Mononuclear cell (primary cell): ENCODE results near the gene AK9. TPM values are rescaled to one million over a fixed set of nuclear protein-coding genes. Genes with fewer than 3 reads are reported as not detected.

ENCODE experiments used
- H3K27me3 ChIP-seq: 2 replicates; pipeline ENCODE4 v1.6.0; 2011; ENCODE audit warnings: low read length, control low read depth; ENCODE audit not compliant: insufficient read depth
- H3K4me1 ChIP-seq: 2 replicates; pipeline ENCODE4 v1.5.1; 2011; ENCODE audit warnings: mild to moderate bottlenecking, low read length, control low read depth; ENCODE audit not compliant: insufficient read depth
- H3K4me3 ChIP-seq: 2 replicates; pipeline ENCODE4 v1.5.1; 2011; ENCODE audit warnings: mild to moderate bottlenecking, low read length, moderate library complexity
- H3K9me3 ChIP-seq: 2 replicates; pipeline ENCODE4 v1.5.1; 2011; ENCODE audit warnings: low read depth, mild to moderate bottlenecking, control low read depth, low read length
- total RNA-seq: library from RNA; depleted of rRNA; stranded (reverse); fragments of >200 nt; gene quantifications from one replicate; pipeline ENCODE4 v1.2.3, GENCODE V29; 2012

Gene AK9
- total RNA-seq, 1 donor: 8.8 TPM

GRCh38 chr6:109449064-109449794 is 241.8 kb downstream of the AK9 start:
- H3K27me3 ChIP-seq: no peaks in the 10 kb centered on the region
- H3K9me3 ChIP-seq: no peaks in the 10 kb centered on the region
- no peak overlapping the region for H3K4me3 ChIP-seq
- peaks cover 38% of the 10 kb centered on the region for H3K4me1 ChIP-seq

- Histone ChIP-seq H3K4me1 (peaks cover 32% of the 10 kb centered on the region), H3K4me3 (no peak overlapping the region), H3K27me3 (no peaks in the 10 kb centered on the region), H3K9me3 (no peaks in the 10 kb centered on the region)
Observed at GRCh38 chr6:109448615-109449014, 242.4 kb downstream of the AK9 start.

- no peaks in the 10 kb centered on the region for H3K27me3 ChIP-seq
- H3K4me1 ChIP-seq: peaks cover 26% of the 10 kb centered on the region
- H3K4me3 ChIP-seq: no peak overlapping the region
Observed at GRCh38 chr6:109447878-109448555, 243.0 kb downstream of the AK9 start.

GRCh38 chr6:109447087-109447486 is 243.9 kb downstream of the AK9 start:
- no peaks in the 10 kb centered on the region for H3K27me3 ChIP-seq
- H3K4me1 ChIP-seq: peaks cover 28% of the 10 kb centered on the region
- no peaks in the 10 kb centered on the region for H3K9me3 ChIP-seq
- H3K4me3 ChIP-seq: no peak overlapping the region

More at GRCh38 chr6:109447878-109448555, 243.0 kb downstream of the AK9 start:
- H3K9me3 ChIP-seq: no peaks in the 10 kb centered on the region

GRCh38 chr6:109446541-109446940 is 244.5 kb downstream of the AK9 start:
- H3K27me3 ChIP-seq: no peaks in the 10 kb centered on the region
- peaks cover 31% of the 10 kb centered on the region for H3K4me1 ChIP-seq
- H3K9me3 ChIP-seq: no peaks in the 10 kb centered on the region
- no peak overlapping the region for H3K4me3 ChIP-seq

GRCh38 chr6:109446072-109446471 is 244.9 kb downstream of the AK9 start:
- peaks cover 33% of the 10 kb centered on the region for H3K4me1 ChIP-seq
- H3K27me3 ChIP-seq: no peaks in the 10 kb centered on the region
- no peak overlapping the region for H3K4me3 ChIP-seq

GRCh38 chr6:109445382-109445781 is 245.6 kb downstream of the AK9 start:
- H3K27me3 ChIP-seq: no peaks in the 10 kb centered on the region
- peaks cover 29% of the 10 kb centered on the region for H3K4me1 ChIP-seq
- no peaks in the 10 kb centered on the region for H3K9me3 ChIP-seq
- no peak overlapping the region for H3K4me3 ChIP-seq

More at GRCh38 chr6:109446072-109446471, 244.9 kb downstream of the AK9 start:
- no peaks in the 10 kb centered on the region for H3K9me3 ChIP-seq

- Histone ChIP-seq H3K4me1 (peaks cover 24% of the 10 kb centered on the region), H3K9me3 (no peaks in the 10 kb centered on the region), H3K27me3 (no peaks in the 10 kb centered on the region)
Observed at GRCh38 chr6:109443425-109443950, 247.5 kb downstream of the AK9 start.

More at GRCh38 chr6:109443425-109443950, 247.5 kb downstream of the AK9 start:
- H3K4me3 ChIP-seq: no peak overlapping the region

Other genes starting within 250 kb of the AK9 start
- gene MICAL1, start 235.4 kb downstream of the AK9 start, total RNA-seq: 44.4 TPM
- 13.4 TPM for gene ZBTB24, start 208.0 kb downstream of the AK9 start, total RNA-seq
- gene FIG4, start 94 bp upstream of the AK9 start, total RNA-seq: 9.3 TPM